GM18951 (cell line): ENCODE data around the gene ATP6V1B1.

Source experiments
- POLR2A ChIP-seq: IDR thresholded peaks from 4 replicates; pipeline ENCODE4 v1.6.1; 2011; ENCODE audit warnings: mild to moderate bottlenecking; ENCODE audit not compliant: insufficient read length, insufficient read depth; ENCODE audit errors: extremely low read depth
- in situ Hi-C: fragments of 300-500 bp; cut with MboI; formaldehyde crosslinking; loops from one replicate; pipeline ENCODE4 v1.12.0; 2022; ENCODE audit warnings: low sequenced_read_pairs, mixed read lengths, inconsistent platforms; ENCODE audit not compliant: unreplicated experiment

Gene ATP6V1B1

DNA sequence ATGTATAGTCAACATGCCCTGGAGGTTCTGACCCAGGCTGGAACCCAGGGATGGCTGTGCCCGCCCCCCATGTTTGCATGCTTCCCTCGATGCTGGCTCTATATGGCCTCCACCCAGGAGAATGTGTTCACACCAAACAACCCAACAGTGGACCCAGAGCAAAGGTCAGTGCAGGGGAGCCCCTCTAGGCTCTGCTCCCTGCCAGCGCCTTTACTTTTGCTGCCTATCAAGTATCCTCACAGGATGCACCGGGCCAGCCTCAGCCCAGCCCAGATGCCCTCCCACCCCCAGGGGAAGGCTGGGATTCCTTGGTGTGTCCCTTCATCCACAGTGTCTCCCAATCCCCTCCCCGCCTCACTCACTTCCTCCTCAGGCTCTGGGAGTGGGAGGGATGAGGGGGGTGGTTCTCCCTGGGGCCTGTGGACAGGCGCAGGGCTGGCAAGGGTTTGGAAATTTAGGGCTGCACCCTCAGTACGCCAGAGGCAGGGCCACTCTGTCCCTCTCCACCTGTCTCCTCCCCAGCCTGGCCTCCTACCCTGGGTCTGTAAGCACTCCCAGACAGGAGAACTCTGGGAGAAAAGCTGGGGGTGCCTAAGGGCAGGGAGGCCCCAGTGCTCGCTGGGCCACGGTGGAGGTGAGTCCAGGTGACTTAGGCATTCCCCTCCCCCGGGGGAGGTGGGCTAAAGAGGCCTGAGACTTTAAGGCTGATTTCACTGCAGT, 2.3 kb downstream of the ATP6V1B1 start:
- TF ChIP-seq POLR2A: no peak
- in situ Hi-C loops: no loop called here

DNA sequence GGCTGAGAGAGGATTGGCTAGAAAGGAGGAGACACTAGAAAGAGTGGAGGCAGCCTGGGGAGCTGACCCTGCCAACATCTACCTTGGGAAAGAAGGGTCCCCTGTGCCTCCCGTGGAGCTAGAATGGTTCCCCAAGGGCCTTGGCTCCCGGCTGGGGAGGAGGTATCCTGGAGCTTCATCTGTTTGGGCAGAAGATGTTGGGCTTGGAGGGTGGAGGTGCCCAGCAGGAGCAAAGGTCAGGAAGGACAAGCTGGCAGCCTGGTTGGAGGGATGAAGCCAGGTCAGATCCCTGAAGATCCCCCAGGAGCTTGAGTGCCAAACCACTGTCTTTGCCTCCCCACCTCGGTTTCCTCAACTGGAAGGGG, 2.9 kb downstream of the ATP6V1B1 start:
- in situ Hi-C loops: no loop called here
- TF ChIP-seq POLR2A: no peak

DNA sequence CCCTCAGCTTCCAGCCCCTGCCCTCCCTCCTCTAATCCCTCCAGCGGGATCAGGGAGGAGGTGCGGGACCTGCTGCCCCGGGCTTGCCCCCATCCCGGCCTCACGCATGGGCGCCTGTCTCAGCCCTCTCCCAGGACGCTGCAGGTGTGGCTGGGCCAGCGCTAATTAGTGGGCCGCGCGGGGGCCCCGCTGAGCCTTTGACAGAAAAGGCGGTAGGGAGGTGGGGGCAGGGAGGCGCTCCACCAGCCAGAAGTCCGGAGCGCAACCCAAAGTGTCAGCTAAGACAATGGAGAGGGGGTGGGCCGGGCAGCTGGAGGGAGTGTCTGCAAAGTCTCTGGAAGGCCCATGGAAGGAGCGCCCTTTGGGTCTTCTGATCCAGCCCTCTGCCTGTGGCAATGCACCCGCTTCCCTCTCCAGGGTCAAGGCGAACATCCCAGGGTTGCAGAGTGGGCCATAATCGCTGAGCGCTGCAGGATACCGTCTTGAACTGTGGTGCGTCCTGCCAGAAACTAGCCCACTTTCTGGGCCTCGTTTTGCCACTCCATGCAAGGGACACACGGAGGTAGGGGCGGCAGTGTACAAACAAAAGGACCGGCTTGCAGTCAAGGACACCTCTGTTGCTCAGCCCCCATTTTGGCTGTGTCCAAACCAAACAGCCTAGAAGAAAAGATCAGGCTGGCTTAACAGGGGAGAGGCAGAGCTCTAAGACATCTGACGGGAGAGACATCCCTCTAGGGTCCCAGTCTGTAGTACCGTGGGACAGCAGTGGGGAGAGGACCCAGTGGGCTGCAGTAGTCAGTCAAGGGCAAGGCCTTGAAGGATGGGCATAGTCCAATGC, 3.5 kb downstream of the ATP6V1B1 start:
- in situ Hi-C loops: no loop called here
- no peak for TF ChIP-seq POLR2A

DNA sequence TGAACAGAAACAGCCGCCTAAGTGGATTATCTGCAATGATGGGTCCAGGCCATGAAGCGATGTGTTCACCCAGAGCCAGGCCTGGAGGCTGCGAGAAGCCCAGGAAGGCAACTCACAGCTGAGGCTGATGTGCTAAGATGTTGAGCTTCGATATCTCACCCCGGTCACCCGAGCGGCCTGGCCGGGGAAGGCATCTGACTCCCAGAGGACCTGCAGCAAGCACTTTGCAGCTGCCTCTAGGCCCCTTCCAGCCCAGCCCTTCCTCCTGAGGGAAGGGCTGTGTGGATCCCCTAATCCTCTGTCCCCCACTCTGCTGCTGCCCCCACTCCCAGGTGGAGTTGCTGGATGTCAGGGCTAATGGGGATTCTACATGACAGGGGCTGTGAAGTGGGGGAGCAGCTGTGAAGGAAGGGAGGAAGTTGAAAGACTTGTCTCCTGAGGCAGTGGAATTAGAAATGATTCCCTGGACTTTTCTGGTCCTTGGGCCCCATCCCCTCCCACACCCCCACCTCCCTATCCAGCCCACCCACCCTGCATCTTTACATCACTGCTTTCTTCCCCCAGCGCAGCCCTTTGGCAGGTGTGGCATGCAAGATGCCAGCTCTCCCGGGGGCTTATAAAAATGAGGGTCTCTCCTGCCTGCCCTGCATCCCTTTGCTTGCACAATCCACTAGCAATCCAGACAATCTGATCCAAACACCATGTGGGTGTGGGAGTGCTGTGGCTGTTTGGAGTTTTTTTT, 4.3 kb downstream of the ATP6V1B1 start:
- in situ Hi-C loops: no loop called here
- TF ChIP-seq POLR2A: no peak

DNA sequence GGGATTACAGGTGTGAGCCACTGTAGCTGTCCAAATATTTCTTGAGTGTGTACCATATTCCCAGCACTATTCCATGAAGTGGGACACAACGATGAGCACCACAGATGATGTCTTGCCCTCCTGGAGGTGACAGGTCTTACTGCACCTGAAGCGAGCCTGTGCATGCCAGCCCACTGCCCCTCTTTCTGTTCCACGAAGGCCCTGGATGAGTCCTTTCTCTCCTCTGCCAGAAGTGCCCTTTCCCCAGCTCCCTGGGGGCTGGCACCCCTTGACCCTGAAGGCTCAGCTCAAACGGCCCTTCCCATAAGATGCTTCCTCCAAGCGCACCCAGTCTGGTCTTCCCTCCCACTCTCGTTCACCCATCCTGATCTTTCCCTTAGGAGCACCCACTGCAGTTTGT, 5.5 kb downstream of the ATP6V1B1 start:
- TF ChIP-seq POLR2A: no peak
- in situ Hi-C loops: no loop called here

DNA sequence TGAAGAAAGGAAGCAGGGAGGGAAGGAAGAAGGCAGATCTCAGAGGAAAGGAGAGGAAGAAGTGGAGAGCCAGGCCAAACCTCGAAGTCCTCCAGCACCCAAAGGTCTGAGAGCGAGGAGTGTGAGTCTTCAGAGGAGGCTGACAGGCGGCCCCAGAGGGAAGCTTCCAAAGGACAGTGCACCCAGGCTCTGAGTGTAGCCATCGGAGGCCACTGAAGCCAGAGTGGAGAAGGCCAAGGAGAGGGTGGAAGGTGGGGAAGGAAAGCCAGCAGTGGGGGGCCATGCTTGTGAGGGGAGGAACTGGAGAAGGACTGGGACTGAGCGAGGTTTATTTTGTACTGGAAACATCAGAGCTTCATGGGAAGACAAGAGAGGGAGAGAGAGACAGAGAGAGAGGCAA, 6.0 kb downstream of the ATP6V1B1 start:
- TF ChIP-seq POLR2A: no peak
- in situ Hi-C loops: no loop called here

DNA sequence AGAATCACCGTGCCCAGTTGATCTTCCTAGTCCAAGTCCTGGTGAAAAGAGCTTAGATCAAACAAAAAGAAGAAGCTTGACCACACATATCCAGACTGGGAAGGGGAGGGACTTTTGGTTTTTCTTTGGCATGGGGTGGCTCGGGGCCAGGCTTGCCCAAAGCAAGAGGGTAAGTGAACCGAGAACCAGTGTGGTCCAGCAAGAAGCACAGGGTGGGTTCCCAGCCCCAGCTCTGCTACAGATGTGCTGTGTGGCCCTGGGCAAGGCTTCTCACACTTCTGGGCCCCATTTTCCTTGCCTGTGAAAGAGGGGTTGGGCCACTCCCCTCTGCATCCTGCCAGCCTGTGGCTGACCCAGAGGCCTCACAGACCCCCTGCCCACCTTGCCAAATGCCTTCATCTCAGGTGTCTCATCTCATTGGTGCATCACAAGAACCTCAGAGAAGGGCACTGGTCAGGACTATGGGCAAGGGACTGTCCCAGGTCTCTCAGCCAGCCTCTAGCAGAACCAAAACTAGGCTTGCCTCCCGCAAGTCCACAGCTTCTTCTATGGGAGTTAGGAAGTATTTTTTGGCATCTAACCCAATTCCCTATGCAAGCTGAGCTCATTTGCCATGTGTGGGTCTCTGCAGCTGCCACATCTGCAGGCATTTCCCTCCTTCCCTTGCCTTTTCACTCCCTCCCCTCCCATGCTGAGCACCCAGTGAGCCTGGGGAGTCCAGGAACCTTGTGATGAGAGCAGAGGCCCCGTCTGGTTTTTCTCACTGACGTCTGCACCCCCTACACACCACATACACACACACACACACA, 6.9 kb downstream of the ATP6V1B1 start:
- TF ChIP-seq POLR2A: no peak
- in situ Hi-C loops: no loop called here

DNA sequence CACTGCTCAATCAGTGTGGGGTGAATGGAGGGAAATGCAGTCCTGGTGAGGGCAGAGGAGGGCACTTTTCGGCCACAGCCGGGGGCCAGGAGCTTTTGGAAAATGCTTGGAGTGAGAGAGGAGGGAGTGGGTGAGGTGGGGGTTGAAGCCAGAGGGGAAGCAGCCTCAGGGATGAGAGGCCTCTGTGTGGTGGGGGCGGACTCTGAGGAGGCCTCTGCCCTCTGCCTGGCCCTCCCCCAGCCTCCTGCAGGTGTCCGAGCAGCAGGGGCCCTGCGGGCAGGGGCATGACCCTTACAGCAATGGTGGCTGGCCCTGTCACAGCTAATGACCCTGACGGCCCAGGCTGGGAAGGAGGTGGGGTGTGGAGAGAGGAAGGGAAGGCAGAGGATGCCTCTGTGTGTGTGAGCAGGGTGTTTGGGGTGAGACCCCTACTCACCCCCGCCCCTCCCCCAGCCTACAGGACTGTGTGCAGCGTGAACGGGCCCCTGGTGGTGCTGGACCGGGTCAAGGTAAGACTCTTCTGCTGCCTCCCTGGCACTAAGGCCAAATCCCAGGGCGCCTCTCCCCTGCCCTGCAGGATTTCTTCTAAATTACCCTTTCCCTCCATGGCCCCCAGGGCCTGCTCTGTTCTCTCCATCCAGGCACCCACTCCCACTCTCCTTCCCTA, 7.6 kb downstream of the ATP6V1B1 start:
- in situ Hi-C loops: no loop called here
- TF ChIP-seq POLR2A: no peak

DNA sequence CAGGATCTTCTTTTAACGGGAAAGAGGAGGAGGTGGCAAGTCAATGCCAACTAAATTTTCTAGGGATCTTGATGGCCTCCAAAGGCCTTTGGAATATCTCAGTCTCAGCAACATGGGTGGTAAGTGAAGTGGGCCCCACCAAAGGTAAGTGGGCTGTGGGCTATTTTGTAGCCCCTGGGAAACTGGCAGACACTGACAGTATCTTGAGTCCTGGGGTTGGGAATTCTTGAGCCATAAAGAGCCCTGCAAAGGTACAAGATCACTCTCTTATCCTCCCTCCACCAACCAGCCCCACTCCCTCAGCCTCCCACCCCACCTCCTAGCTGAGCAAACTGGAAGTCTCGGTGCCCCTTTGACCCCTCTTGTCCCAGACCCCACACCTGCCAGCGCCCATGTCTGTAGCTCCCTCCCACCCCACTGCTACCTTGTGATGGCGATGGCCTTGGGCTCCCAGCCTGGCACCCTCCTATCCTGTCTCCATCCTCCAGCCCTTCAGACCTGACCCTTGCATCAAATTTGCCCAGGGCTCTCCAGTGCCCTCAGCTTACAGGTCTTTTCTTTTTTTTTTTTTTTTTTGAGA, 8.5 kb downstream of the ATP6V1B1 start:
- in situ Hi-C loops: no loop called here
- no peak for TF ChIP-seq POLR2A

DNA sequence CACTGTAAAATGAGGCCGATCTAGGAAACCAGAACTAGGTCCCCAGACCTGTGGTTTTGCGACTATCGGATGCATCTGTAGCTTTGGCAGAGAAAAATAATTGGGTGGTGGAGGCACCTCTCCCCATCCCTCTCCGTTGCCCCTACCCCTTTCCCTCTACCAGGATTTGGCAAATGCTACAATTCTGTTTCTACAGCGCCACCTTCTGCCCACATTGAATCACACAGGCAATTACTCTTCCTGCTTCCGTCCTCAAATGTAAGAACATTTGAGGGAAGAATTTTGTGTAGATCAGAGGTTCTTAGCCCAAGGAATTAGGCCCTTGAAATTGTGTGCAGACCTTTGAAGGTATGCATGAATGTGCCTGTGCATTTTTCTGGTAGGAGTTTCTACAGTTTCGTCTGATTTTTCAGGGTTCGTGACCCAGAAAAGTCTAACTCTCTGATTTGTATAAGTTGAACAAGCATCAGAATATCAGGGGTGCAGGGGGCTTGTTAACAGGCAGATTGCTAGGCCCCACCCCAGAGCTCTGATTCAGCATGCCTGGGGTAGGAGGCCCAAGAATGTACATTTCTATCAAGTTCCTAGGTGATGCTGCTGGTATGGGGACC, 11.2 kb downstream of the ATP6V1B1 start:
- in situ Hi-C loops: loop anchor here (5.0 kb wide), 1 partner anchor 80 kb away; no protein-coding TSS in a partner anchor
- no peak for TF ChIP-seq POLR2A

DNA sequence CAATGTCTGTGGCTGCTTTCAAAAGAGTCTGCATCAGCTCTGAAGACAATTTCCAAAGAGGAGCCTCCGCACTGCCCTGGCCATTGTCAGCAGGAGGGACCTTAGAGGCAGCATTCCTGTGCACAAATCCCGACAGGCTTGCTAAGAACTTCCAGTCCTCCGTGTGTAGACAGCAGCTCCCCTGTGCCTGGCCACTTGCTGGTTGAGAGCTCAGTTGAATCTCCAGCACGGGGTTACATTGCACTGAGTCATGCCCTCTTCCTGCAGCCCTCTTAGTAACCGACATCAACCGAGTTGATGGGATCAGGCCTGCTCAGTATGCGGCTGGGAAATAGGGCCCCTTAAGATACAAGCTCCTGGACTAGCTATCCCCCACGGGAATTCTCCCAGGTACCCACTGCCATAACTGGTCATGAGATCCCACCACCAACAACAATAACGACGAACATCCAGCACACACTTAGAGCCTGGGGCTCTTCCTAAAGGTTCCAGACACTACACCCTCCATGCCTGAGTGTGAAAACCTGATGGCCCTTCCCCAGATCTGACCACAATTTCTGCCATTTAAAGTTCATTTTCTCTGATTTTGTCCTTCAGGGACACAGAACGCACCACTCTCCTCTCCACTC, 12.0 kb downstream of the ATP6V1B1 start:
- TF ChIP-seq POLR2A: no peak
- in situ Hi-C loops: loop anchor here (5.0 kb wide), 1 partner anchor 80 kb away; no protein-coding TSS in a partner anchor
